AG08395 (cell line): ENCODE data around the gene LRRN3.

Experiments used
- DNase-seq: peaks from one replicate; pipeline ENCODE4 v3.0.0; 2012; ENCODE audit warnings: mixed read lengths, low spot score

LRRN3 gene

DNA sequence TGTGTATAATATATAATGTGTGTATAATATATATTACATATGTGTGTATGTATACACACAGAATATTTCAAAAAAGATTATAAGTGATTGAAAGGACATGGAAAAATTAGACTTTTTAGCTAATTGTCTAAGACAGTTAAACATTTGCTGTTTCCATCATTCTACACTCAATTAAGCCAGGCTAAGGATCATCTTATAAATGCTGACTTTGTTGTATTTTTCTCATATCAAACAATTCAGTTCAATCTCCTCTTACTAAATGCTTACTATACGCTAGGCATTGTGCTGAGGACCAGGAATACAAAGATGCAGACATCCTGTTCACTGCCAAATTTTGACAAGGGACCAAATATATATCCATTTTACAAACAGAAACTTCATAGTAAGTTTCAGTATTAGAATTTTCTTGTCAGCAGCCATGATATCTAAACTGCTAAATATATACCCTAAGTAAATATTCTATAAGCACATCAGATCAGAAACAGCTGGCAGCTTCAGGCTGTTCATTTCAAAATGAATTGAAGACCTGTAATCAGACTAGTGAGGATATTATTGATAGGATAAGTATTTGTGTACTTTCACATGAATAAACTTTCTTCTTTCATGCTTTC is 10.3 kb upstream of the LRRN3 start:
- DNase-seq: no peak

GRCh38 chr7:111081546-111082267 is 9.2 kb upstream of the LRRN3 start:
- no peak for DNase-seq

- DNase-seq: peak; percentile 39
Measured at GRCh38 chr7:111082351-111082750, 8.6 kb upstream of the LRRN3 start.

- DNase-seq: peak; percentile 31
Measured at GRCh38 chr7:111083413-111083812, 7.5 kb upstream of the LRRN3 start.

DNA sequence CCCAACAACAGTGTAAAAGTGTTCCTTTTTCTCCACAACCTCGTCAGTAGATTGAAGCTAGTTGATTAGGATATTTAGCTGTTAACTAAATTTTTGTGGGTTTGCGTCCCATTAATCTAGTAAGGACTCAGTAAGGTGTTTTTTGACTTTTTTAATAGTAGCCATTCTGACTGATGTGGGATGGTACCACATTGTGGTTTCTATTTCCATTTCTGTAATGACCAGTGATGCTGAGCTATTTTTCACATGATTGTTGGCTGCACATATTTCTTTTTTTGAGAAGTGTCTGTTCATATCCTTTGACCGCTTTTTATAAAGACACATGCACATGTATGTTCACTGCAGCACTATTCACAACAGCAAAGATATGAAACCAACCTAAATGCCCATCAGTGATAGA is 5.6 kb upstream of the LRRN3 start:
- no peak for DNase-seq

DNA sequence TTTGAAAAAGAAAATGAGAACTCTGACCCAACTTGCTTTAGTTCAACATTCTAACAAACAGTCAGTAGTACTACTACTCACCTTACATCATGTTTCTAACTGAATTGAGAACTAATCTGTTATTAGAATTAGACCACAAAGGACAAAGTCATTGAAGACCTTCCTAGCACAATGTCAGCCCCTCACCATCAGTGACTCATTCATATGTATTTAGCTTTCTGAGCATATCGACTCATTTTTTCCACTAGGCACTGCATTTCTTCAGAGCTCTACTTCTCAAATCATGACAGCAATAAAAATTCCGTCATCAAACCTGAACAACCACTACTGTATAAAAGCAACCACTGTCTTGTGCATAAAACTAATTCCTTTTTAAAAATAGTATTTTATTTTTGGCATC is 4.4 kb upstream of the LRRN3 start:
- DNase-seq: no peak

DNA sequence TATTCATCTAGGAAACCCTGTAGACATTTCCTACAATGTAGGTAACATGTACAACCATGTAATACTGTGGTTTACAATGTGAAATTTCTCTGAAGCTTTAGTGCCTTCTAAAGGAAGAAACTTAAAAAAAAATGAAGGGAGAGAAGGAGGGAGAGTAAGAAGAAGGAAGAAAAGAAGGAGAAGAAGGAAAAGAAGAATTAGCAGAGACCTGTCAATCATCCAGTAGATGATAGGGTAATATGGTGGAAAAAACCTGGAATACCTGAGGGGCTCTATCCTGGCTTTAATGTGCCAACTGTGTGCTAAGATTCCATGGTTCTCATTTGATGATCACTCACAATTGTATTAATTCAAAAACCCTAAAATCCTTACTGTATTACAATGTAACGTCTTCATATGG is 2.6 kb upstream of the LRRN3 start:
- no peak for DNase-seq

- DNase-seq: peak; percentile 37
Measured at GRCh38 chr7:111089822-111090426, 1.0 kb upstream of the LRRN3 start.

DNA sequence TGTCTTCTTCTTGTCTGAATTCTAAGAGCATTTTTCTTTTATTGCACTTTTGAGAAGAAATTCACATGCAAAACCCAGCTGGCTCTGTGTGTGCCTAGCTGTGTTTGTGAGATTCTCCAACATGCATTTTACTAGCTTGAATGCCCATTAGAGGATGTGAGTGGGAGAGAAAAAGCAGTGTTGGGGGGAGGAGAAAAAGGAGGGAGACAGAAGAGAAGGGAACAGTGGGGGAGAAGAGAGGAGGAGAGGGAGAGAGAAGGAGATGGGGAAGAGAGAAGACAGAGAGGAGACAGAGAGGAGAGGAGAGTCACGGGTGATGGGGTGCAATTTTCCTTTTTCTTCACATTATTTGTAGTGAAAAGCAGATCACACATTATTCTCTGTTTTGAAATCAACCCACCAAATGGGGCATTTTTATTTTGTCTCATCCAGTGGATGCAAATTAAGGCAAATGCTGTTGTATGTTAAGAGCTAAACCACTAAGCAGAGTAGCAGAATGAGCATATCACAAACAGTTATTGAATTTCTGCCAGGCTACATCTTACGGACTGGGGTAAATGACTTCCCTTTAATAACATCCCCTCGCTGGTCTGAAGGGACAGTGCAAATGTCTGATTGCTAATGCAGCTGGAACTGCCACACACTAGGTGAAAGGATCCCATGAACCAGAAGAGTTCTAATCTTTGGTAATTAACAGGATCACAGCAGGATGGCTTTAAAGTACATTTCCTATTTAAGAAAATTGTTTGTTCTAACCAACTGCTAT is 849 bp downstream of the LRRN3 start:
- DNase-seq: no peak

GRCh38 chr7:111092406-111093236 is 1.7 kb downstream of the LRRN3 start:
- DNase-seq: no peak

DNA sequence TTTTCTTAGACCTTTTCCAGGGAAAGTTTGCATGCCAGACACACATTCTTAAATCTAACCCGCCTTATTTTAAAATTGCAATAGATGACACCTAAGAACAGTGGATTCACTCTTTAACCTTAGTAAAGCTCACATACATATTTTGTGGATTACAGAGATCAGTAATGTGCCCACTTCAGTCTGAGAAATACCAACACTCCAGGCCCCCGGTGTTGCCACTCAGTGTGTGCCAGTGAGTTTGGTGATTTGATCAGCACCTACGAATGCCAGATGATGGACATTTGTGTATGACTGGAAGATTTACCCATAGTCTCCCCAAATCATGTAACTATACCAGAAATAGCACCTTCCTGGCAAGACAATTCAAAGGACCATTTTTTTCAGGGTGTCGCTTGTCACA is 2.6 kb downstream of the LRRN3 start:
- DNase-seq: no peak

- no peak for DNase-seq
Measured at GRCh38 chr7:111094419-111094818, 3.5 kb downstream of the LRRN3 start.

DNA sequence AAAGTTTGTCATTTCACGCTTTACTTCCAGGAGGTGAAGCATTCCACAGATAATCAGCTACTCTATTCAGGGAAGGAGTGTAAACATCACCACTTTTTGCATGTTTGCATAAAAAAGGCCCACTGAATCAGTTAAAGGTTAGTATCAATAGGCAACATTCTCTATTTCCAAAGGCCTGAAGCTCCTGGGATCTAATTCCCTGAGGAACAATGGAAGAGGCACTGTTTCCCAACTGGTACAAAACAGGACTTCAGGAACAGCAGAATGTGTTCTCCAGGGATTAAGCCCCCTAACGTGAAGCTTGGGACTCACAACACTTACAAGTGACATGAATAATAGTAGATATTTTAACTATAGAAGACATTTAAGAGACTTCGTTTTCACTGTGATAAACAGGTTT is 6.1 kb downstream of the LRRN3 start:
- no peak for DNase-seq

DNA sequence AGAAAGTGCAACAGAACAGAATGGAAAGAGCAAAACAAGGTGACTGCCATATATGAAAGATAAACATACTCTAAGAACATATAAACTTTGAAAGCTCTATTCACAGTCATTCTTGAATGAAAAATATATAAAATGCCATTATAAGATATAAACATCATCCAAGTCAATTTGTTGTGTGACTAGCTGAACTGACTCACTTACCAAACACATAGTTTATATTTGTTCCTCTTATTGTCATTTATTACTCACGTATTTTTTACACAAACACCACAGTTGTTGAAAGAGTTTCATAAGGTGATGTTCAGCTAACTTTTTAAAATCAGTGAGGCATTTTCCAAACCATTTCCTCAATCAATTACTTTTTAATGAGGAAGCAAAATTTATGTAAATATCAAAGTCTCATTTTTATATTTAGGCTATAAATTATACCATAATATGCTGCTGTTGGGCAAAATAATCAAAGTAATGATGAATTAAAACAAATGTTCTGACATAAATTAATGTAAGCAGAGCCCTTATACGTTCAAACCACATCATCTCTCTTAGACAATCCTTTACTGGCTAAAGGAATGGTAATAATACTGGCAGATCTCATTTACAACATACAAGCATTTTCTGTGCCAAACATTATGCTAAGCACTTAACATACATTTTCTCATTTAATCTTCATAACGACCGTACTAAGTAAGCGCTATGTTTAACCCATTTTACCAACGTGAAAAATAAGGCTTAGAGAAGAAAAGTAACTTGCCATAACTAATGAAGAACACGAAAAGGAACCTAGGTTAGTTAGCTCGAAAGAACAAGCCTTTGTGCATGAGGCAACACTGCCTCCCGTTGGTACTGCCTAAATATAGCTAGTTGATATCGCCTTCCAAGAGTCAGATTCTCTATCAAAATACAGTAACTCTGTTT is 7.3 kb downstream of the LRRN3 start:
- DNase-seq: peak; percentile 25

- DNase-seq: no peak
Measured at GRCh38 chr7:111098926-111099250, 8.0 kb downstream of the LRRN3 start.

DNA sequence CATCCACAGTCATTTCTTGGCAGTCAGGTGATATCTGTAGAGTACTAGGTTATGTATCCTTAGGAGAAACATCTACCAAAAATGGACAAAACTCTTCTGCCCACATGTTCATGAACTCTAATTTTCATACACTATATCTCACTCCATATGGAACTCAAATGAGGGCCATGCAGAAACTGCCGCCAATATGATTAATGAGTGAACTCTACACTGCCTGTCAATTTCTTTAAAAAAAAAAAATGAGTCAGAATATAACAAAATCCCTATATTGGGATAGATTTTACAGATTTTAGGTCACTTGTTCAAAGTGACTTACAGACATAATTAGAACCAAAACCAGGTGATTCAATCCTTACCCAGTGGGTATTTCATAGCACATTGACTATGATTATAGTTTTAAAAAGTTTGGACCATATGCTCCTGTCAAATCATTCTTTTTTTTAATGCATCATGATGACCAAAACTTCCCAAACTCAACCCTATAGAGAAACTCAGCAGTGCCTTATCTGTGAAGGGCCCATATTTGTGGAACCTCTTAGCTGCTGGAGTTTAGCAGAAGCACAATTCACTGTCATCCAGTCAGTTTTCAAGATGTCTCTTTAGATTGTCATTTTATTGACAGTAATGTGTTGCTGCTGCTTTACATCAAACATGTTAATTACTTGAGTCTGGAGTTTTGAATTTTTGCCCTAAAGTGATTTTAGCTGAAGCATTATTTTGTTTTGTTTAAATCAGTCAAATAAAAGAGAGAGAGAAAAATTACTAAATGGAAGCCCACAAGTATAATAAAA is 11.1 kb downstream of the LRRN3 start:
- no peak for DNase-seq

GRCh38 chr7:111103136-111103535 is 12.2 kb downstream of the LRRN3 start:
- DNase-seq: no peak

DNA sequence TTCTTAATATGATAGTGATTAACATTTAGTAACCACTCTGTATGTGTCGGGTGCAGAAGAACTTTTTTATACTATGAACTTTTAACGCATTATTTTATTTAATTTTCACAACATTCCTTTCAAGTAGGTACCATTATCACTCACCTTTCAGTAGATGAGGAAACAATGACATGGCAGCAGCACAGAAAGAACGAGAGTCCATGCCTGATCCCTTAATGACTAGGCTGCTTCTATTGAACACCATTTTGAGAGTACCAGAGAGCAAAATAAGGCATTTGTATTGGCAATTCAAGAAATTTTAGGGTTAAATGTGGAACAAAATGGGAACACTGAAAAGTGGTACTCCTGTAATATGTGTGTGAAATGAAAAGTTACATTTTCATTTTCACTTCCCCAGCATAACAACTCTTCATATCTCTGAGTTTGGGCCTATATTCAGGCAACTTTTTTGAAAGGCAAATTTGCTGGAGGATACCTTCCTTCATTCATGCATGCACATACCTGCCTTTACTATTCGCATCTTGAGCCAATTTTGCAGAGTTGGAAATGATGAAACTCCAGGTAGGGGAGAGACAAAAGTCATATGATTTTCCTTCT is 12.8 kb downstream of the LRRN3 start:
- no peak for DNase-seq

DNA sequence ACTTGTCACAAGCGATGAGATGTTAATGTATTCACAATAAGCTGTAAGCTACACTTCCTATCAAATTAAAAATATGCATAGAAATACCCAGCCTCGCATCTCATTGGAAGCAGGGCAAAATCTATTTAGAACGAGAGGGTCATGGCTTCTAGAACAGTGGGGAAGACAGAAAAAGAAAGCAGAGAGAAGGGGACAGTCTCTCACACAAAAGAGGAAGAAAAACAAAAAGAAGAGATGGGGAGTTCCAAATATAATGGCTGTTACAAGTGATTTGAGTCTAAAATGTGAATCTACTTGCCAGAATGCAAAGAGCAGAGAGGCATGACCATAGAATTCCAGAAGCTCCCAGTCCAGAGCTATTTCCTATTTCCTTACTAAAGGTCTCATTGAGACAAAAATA is 13.8 kb downstream of the LRRN3 start:
- no peak for DNase-seq

DNA sequence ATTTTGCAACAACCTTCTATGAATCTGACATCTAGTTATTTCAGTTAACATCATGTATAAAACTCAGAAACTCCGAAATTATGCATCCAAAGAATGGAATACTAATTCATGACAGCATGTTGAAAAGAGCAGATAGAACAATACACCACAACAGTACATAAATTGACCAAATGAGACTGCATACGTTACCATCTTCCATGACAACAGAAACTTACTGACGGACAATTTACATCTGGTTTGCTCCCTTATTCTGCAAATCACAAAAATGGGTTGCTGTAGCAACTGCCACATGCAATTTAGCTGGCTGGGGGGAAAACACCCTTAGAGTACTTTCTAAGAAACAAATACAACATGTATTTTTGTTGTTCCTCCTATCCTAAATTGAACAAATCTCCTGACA is 14.3 kb downstream of the LRRN3 start:
- DNase-seq: no peak
